ENCODE measurements around the gene ADAMTS2.

Gene ADAMTS2

DNA sequence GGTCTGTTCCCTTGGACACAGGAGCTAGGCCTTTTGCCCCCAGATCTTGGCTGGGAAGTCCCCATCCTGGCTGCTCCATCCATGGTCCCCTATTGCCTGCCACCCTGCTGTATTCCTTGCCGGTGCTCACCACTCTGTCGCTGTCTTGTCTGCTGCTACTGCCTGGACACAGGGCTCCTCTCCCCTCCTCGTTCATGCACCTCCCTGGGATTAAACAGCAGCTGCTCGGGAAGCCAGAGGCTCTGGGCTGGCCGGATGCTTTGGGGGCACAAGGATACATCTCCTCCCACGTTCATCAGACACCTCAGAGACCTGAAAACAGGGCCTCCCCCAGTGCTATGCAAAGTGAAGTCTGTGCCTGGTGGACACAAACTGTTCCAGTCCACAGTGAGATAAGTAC is 174.7 kb downstream of the ADAMTS2 start:
- ATAC-seq = no peak

DNA sequence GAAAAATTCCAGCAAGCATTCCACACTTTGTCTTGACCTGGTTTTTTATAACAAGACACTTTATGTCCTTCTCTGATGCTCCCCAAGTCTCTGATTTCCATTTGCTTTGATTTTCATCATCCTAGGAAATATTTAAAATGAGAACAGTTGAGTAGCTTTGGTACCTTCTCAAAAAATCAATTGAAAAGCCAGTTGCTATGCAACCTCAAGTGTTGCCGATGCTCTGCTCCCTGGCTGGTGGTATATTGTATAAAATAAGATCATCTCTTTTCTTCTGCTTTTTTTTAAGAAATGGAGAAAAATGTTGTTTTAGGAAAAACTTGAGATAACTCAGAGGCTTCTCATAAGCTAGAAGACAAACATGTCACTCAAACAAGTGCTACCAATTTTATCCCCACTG is 175.4 kb downstream of the ADAMTS2 start:
- no peak for ATAC-seq

- ATAC-seq = no peak
Observed at GRCh38 chr5:179168664-179169063, 176.6 kb downstream of the ADAMTS2 start.

- no peak for ATAC-seq
Observed at GRCh38 chr5:179167871-179168451, 177.3 kb downstream of the ADAMTS2 start.

- ATAC-seq = peak; percentile 81 to 86
Observed at GRCh38 chr5:179166886-179167841, 178.1 kb downstream of the ADAMTS2 start.

- ATAC-seq = no peak
Observed at GRCh38 chr5:179166171-179166885, 178.9 kb downstream of the ADAMTS2 start.

DNA sequence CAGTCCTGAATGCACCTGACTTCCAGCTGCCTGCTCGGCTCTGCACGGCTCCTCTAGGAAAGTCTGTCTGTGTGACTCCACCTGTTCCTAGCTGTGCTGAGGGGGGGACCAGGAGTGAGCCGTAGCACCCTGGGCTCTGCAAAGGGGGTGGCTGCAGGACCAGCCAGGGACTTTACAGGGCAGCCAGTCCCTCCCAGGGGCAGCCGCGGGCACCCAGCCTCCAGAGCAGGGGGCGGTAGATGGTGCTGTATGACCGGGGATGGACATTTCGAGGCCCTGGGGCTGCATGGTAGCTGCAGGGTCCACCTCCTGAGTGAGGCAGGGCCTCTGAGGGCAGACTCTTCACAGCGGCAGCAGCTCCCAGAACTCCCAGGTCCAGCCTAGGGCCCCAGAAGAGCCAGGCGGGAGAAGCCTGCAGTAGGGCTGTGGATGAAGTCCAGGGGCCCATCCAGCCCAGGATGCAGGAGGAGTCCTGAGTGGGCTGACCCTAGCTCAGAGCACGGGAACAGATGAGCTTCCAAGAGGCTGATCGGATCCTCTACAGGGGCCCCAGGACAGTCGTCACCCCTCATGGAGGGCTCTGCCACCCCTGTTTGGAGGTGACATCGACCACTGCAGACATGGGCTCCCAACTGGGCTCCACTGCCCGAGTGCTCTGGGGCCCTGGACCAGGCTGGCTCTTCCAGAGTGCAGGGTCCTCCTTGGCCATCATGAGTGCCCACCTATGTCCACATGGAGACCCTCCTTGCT is 179.7 kb downstream of the ADAMTS2 start:
- no peak for ATAC-seq

- no peak for ATAC-seq
Observed at GRCh38 chr5:179164331-179165311, 180.6 kb downstream of the ADAMTS2 start.

GRCh38 chr5:179163236-179164155 is 181.8 kb downstream of the ADAMTS2 start:
- no peak for ATAC-seq

DNA sequence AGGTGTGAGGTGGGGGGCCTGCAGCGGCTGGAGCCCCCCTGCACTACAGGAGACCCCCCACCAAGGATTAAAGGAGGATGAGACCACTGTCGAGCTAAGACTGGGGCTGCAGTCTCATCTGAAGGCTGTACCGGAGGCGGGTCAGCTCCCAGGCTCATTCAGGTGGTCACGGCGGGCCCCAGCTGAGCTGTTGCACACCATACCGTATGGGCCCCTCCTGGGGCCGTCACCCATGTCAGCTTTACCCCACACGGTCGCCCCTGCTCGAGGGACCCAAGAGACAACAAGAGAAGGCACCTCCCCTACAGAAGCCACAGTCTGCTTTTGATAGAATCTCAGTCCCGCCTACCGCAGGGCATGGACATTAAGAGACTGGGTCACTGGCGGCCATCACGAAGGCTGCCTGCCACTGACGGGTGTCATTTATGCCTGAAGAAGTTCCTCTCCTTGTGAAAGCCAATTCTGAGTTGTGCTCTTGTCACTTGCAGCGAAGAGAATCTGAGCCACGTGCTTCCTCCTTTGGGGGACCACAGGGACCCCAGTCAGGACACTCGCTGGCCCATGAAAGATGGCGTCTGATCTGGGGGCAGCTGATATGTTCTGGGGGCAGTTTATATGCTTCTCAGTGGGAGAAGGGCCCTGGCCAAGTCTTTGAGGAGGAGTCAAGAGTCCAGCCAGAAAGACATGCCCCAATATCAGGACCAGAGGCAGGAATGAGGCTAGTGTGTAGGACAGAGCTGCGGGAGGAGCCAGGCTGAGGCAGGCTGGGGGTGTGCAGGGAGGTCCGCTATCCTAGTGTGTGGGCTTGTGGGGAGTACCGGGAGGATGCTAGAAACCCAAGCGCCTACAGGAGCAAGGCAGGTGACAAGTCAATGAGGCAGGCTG is 182.7 kb downstream of the ADAMTS2 start:
- no peak for ATAC-seq

DNA sequence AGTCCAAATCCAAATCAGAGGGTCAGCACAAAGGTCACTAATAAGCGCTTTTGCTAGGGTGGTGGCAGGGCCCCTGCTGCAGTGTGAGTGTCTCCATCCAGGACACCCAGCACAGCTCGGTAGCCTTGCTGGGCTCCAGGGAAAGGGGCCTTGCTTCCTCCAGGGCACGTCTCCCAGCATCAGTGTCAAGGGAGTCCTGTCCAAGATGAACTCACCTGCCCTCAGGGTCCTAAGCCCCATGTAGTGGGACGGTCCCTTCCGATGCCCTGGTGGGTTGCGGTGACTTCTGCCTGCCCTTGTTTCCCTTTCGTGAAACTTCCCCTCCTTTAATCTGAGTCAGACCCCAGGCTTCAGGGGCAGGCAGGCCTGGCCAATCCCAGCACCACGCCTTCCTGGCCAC is 183.4 kb downstream of the ADAMTS2 start:
- no peak for ATAC-seq

GRCh38 chr5:179160584-179160983 is 184.7 kb downstream of the ADAMTS2 start:
- ATAC-seq = no peak

DNA sequence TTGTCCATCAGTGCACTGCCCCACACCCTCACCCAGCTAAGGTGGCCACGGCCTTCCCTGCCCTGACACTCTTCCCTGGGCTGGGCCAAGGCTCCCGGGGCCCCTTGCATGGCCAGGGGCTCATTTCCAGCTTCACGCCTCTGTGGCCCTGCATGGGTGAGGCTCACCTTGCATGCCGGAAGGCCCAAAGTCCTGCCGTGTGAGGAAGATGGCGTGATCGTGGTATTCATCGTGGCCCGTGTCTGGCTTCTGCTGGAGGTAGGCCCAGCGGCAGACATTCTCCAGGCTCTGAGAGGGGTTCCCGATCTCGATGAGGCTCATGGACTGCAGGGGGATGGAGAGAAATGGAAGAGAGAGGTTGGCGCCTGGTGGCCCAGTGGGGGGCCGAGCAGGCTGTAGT is 186.7 kb downstream of the ADAMTS2 start:
- ATAC-seq = no peak

DNA sequence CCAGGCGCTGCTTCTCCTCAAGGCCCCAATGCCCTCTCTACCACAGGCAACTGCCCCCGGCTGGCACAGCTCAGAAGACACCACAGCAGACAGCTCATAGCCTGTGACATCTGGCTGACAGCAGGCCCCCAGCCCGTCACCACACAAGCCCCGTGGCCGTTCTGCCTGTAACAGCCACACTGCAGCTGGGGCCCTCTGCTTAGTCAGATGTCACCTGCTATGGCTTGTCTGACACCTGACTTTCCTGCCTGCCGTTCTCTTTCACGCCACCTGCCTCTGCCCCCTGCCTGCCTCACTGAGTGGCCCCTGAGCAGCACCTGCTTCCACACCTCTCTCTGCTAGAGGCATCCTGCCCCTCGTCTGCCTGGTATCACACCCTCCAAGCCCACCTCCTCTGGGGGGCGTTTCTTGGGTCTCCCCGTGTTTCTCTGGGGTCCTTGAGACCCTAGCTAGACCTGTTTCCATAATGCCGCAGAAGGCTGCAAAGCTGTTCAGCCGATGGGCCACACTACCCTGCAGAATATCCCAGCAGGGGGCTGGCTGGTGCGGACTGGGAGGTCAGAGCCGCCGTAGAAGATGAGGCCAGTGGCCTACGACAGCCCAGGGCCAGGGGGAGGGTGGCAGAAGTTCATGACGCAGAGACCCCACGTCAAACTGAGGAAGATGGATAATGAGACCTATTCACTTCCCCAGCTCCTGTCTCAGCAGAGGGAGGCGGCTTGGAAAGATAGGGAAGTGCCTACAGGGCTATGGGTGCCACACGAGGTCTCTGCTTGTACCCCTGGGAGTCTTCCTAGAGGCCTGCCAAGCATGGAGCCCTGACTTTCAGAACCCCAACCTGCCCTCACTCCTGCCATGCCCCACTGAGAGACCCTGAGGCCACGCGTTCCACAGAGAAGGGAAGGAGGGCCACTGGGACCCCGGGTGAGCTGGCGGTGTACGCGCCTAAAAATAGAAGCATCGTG is 190.0 kb downstream of the ADAMTS2 start:
- peak; percentile 41 to 68 for ATAC-seq

- ATAC-seq = no peak
Observed at GRCh38 chr5:179154346-179154990, 190.8 kb downstream of the ADAMTS2 start.

GRCh38 chr5:179153921-179154345 is 191.3 kb downstream of the ADAMTS2 start:
- no peak for ATAC-seq

GRCh38 chr5:179153341-179153901 is 191.8 kb downstream of the ADAMTS2 start:
- no peak for ATAC-seq
